SK-N-SH treated with all-trans-retinoic acid at 6 μM for 48 hours (cell line): ENCODE measurements around the gene TRAF6.

Experiments used
- CSDC2 ChIP-seq: fragments of 250-450 bp; sonication (Bioruptor Pico); IDR thresholded peaks from 2 replicates; pipeline ENCODE4 v1.5.0; 2020; ENCODE audit warnings: mild to moderate bottlenecking, moderate library complexity
- GLIS3 ChIP-seq: fragments of 250-450 bp; sonication (Bioruptor Pico); IDR thresholded peaks from 2 replicates; pipeline ENCODE4 v1.5.0; 2020; ENCODE audit warnings: mild to moderate bottlenecking, moderate library complexity
- PPARA ChIP-seq: fragments of 250-450 bp; sonication (Bioruptor Pico); IDR thresholded peaks from 2 replicates; pipeline ENCODE4 v1.5.0; 2020; ENCODE audit warnings: mild to moderate bottlenecking, borderline replicate concordance
- RARB ChIP-seq: fragments of 250-450 bp; sonication (Bioruptor Pico); IDR thresholded peaks from 2 replicates; pipeline ENCODE4 v1.8.0; 2021; ENCODE audit warnings: mild to moderate bottlenecking, moderate library complexity
- TOX ChIP-seq: fragments of 250-450 bp; sonication (Bioruptor Pico); IDR thresholded peaks from 2 replicates; pipeline ENCODE4 v1.8.0; 2021; ENCODE audit warnings: mild to moderate bottlenecking, moderate library complexity, borderline replicate concordance
- ZC3H10 ChIP-seq: fragments of 250-450 bp; sonication (Bioruptor Pico); IDR thresholded peaks from 2 replicates; pipeline ENCODE4 v1.5.1; 2021; ENCODE audit warnings: mild to moderate bottlenecking, moderate library complexity
- TF ChIP-seq, protein P1 (sequence below): fragments of 250-450 bp; sonication (Bioruptor Pico); IDR thresholded peaks from 2 replicates; pipeline ENCODE4 v1.8.0; 2020; ENCODE audit warnings: mild to moderate bottlenecking, moderate library complexity, borderline replicate concordance
- TF ChIP-seq, protein P2 (sequence below): fragments of 250-450 bp; sonication (Bioruptor Pico); IDR thresholded peaks from 2 replicates; pipeline ENCODE4 v1.5.1; 2020; ENCODE audit warnings: low read depth, mild to moderate bottlenecking, moderate library complexity

DNA sequence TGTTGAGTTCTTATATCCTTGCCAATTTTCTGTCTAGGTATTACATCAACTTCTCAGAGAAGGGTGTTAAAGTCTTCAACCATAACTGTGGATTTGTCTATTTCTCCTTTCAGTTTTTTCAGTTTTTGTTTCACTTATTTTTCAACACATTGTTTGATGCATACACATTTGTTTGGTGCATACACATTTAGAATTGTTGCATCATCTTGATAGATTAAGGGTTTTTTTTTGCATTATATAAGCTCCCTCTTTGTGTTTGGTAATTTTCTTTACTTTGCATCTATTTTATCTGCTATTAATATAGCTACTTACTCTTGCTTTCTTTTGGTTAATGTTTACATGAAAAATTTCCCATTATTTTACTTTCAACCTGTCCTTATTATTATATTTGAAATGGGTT, 20.8 kb upstream of the TRAF6 start:
- no peak for TF ChIP-seq ZC3H10 (CRISPR knock-in tag)
- no peak for TF ChIP-seq TOX (CRISPR knock-in tag)
- TF ChIP-seq RARB (CRISPR knock-in tag) = no peak
- TF ChIP-seq, protein P1, sequence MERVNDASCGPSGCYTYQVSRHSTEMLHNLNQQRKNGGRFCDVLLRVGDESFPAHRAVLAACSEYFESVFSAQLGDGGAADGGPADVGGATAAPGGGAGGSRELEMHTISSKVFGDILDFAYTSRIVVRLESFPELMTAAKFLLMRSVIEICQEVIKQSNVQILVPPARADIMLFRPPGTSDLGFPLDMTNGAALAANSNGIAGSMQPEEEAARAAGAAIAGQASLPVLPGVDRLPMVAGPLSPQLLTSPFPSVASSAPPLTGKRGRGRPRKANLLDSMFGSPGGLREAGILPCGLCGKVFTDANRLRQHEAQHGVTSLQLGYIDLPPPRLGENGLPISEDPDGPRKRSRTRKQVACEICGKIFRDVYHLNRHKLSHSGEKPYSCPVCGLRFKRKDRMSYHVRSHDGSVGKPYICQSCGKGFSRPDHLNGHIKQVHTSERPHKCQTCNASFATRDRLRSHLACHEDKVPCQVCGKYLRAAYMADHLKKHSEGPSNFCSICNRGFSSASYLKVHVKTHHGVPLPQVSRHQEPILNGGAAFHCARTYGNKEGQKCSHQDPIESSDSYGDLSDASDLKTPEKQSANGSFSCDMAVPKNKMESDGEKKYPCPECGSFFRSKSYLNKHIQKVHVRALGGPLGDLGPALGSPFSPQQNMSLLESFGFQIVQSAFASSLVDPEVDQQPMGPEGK (CRISPR knock-in tag) = no peak
- no peak for TF ChIP-seq PPARA
- TF ChIP-seq GLIS3 (CRISPR knock-in tag) = no peak
- no peak for TF ChIP-seq CSDC2 (CRISPR knock-in tag)
- TF ChIP-seq, protein P2, sequence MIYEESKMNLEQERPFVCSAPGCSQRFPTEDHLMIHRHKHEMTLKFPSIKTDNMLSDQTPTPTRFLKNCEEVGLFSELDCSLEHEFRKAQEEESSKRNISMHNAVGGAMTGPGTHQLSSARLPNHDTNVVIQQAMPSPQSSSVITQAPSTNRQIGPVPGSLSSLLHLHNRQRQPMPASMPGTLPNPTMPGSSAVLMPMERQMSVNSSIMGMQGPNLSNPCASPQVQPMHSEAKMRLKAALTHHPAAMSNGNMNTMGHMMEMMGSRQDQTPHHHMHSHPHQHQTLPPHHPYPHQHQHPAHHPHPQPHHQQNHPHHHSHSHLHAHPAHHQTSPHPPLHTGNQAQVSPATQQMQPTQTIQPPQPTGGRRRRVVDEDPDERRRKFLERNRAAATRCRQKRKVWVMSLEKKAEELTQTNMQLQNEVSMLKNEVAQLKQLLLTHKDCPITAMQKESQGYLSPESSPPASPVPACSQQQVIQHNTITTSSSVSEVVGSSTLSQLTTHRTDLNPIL (CRISPR knock-in tag) = no peak
